NCI-H1092 treated with DMSO at 0.1 percent for 48 hours (cell line): ENCODE data around the gene RAB22A.
A peak's percentile ranks its signal among the peaks of the same experiment; 100 is the strongest.

ENCODE experiments used
- DNase-seq: peaks from one replicate; lab custom pipeline; 2025; lab: John Stamatoyannopoulos, UW

RAB22A gene

GRCh38 chr20:58309591-58310290 is at the start of gene RAB22A:
TSS of gene RAB22A (plus strand) at chr20:58309715. CDS start at chr20:58309977, 262 bp downstream.
- DNase-seq, result peak; percentile 55

- DNase-seq, result no peak
Measured at GRCh38 chr20:58260006-58260405, 49.5 kb upstream of the RAB22A start.

- DNase-seq, result no peak
Measured at GRCh38 chr20:58261660-58262059, 47.9 kb upstream of the RAB22A start.

GRCh38 chr20:58264271-58264670 is 45.2 kb upstream of the RAB22A start:
- no peak for DNase-seq

GRCh38 chr20:58267389-58268215 is 41.9 kb upstream of the RAB22A start:
- DNase-seq, result no peak

- no peak for DNase-seq
Measured at GRCh38 chr20:58268421-58268821, 41.1 kb upstream of the RAB22A start.

- DNase-seq, result no peak
Measured at GRCh38 chr20:58268936-58269619, 40.4 kb upstream of the RAB22A start.

GRCh38 chr20:58271606-58272351 is 37.7 kb upstream of the RAB22A start:
- DNase-seq, result no peak

GRCh38 chr20:58274384-58274783 is 35.1 kb upstream of the RAB22A start:
- DNase-seq, result no peak

GRCh38 chr20:58277107-58277506 is 32.4 kb upstream of the RAB22A start:
- no peak for DNase-seq

GRCh38 chr20:58277578-58278472 is 31.7 kb upstream of the RAB22A start:
- DNase-seq, result no peak

- DNase-seq, result no peak
Measured at GRCh38 chr20:58286729-58287128, 22.8 kb upstream of the RAB22A start.

- no peak for DNase-seq
Measured at GRCh38 chr20:58287638-58288037, 21.9 kb upstream of the RAB22A start.

GRCh38 chr20:58289143-58289542 is 20.4 kb upstream of the RAB22A start:
- no peak for DNase-seq

- DNase-seq, result no peak
Measured at GRCh38 chr20:58293453-58293852, 16.1 kb upstream of the RAB22A start.

- DNase-seq, result no peak
Measured at GRCh38 chr20:58294497-58295455, 14.7 kb upstream of the RAB22A start.

- DNase-seq, result no peak
Measured at GRCh38 chr20:58296051-58296837, 13.3 kb upstream of the RAB22A start.

GRCh38 chr20:58297394-58297793 is 12.1 kb upstream of the RAB22A start:
- DNase-seq, result no peak

GRCh38 chr20:58300321-58300720 is 9.2 kb upstream of the RAB22A start:
- no peak for DNase-seq
